Astrocyte (in vitro differentiated cells and primary cell): ENCODE measurements around the gene FGGY. TPM values are rescaled to one million over a fixed set of nuclear protein-coding genes. Genes with fewer than 3 reads are reported as not detected.

Source experiments
- DNase-seq: peaks from one replicate; pipeline ENCODE4 v3.0.0-alpha.2; 2010; ENCODE audit warnings: low read depth
- FAIRE-seq: peaks from 2 replicates; lab custom pipeline; 2011; peaks lifted over from hg19 to GRCh38; lab: Jason Lieb, UNC
- H2AFZ ChIP-seq: 2 replicates; pipeline ENCODE4 v1.6.0; 2012; ENCODE audit warnings: low read depth, low read length, inconsistent platforms
- H3K27ac ChIP-seq: 2 replicates; pipeline ENCODE4 v1.5.1; 2011; ENCODE audit warnings: low read depth, low read length, inconsistent platforms
- H3K27me3 ChIP-seq: 2 replicates; pipeline ENCODE4 v1.6.0; 2011; ENCODE audit warnings: low read length, inconsistent platforms; ENCODE audit not compliant: insufficient read depth
- H3K36me3 ChIP-seq: 2 replicates; pipeline ENCODE4 v1.5.1; 2011; ENCODE audit warnings: low read length, inconsistent platforms; ENCODE audit not compliant: insufficient read depth
- H3K4me1 ChIP-seq: 2 replicates; pipeline ENCODE4 v1.5.1; 2011; ENCODE audit warnings: low read length, inconsistent platforms; ENCODE audit not compliant: insufficient read depth
- H3K4me2 ChIP-seq: 2 replicates; pipeline ENCODE4 v1.6.0; 2012; ENCODE audit warnings: low read length, inconsistent platforms
- H3K4me3 ChIP-seq: 2 replicates; pipeline ENCODE4 v1.5.1; 2011; ENCODE audit warnings: low read depth, mild to moderate bottlenecking, low read length, inconsistent platforms; ENCODE audit not compliant: insufficient read depth
- H3K79me2 ChIP-seq: 2 replicates; pipeline ENCODE4 v1.6.0; 2012; ENCODE audit warnings: mild to moderate bottlenecking, low read length, inconsistent platforms; ENCODE audit not compliant: insufficient read depth
- H3K9ac ChIP-seq: 2 replicates; pipeline ENCODE4 v1.6.0; 2012; ENCODE audit warnings: mild to moderate bottlenecking, low read length, inconsistent platforms
- H3K9me3 ChIP-seq: 2 replicates; pipeline ENCODE4 v1.5.1; 2012; ENCODE audit warnings: low read depth, mild to moderate bottlenecking, low read length, inconsistent platforms; ENCODE audit not compliant: insufficient read depth
- H4K20me1 ChIP-seq: 2 replicates; pipeline ENCODE4 v1.6.0; 2012; ENCODE audit warnings: low read length, inconsistent platforms; ENCODE audit not compliant: insufficient read depth
- H3K27ac Mint-ChIP-seq: one replicate; pipeline ENCODE4 v1.8.0; 2021; ENCODE audit warnings: mild to moderate bottlenecking, mixed read lengths; ENCODE audit not compliant: unreplicated experiment
- H3K27me3 Mint-ChIP-seq: one replicate; pipeline ENCODE4 v1.8.0; 2021; ENCODE audit warnings: low read depth, mixed read lengths; ENCODE audit not compliant: unreplicated experiment
- H3K36me3 Mint-ChIP-seq: one replicate; pipeline ENCODE4 v1.8.0; 2021; ENCODE audit warnings: low read depth, mixed read lengths; ENCODE audit not compliant: unreplicated experiment
- H3K4me1 Mint-ChIP-seq: one replicate; pipeline ENCODE4 v1.8.0; 2021; ENCODE audit warnings: low read depth, mixed read lengths; ENCODE audit not compliant: unreplicated experiment
- H3K4me3 Mint-ChIP-seq: one replicate; pipeline ENCODE4 v1.8.0; 2021; ENCODE audit warnings: mild to moderate bottlenecking, moderate library complexity, mixed read lengths; ENCODE audit not compliant: unreplicated experiment
- H3K9me3 Mint-ChIP-seq: one replicate; pipeline ENCODE4 v1.8.0; 2021; ENCODE audit warnings: mild to moderate bottlenecking, mixed read lengths; ENCODE audit not compliant: unreplicated experiment
- CTCF ChIP-seq: IDR thresholded peaks from 2 replicates; pipeline ENCODE4 v1.5.1; 2011; ENCODE audit warnings: low read depth, mild to moderate bottlenecking, inconsistent platforms, low read length, moderate library complexity; ENCODE audit not compliant: insufficient read depth
- EZH2 ChIP-seq: IDR thresholded peaks from 2 replicates; pipeline ENCODE4 v1.6.1; 2012; ENCODE audit warnings: mild to moderate bottlenecking, low read length, inconsistent platforms; ENCODE audit not compliant: insufficient read depth
- total RNA-seq: library from RNA; stranded (reverse); gene quantifications from 2 replicates; pipeline ENCODE4 v1.2.1, GENCODE V29; 2021

FGGY gene
- total RNA-seq, 1 donor from 2014 or later: 6.8 TPM

GRCh38 chr1:59699227-59699847 lies 402.4 kb downstream of the FGGY start:
- DNase-seq: no peak
- no peak overlapping the region for H3K4me3 Mint-ChIP-seq
- no peak overlapping the region for H2AFZ ChIP-seq

GRCh38 chr1:59701376-59701775 lies 404.5 kb downstream of the FGGY start:
- Histone ChIP-seq H3K27me3 (no peaks in the 10 kb centered on the region), H3K9me3 (no peaks in the 10 kb centered on the region), H3K4me1 (peaks cover 24% of the 10 kb centered on the region), H3K27ac (no peak overlapping the region), H3K4me2 (no peak overlapping the region), H3K36me3 (no peaks in the 10 kb centered on the region), H3K79me2 (no peaks in the 10 kb centered on the region), H2AFZ (no peak overlapping the region), H3K9ac (no peak overlapping the region), H3K4me3 (no peak overlapping the region), H4K20me1 (no peaks in the 10 kb centered on the region)
- no peaks in the 10 kb centered on the region for H3K36me3 Mint-ChIP-seq
- FAIRE-seq: peak; percentile 5
- peaks cover 3% of the 10 kb centered on the region for H3K9me3 Mint-ChIP-seq
- no peaks in the 10 kb centered on the region for H3K27me3 Mint-ChIP-seq
- DNase-seq: peak; percentile 30
- H3K4me3 Mint-ChIP-seq: no peak overlapping the region
- TF ChIP-seq EZH2 (no peak), CTCF (no peak)
- H3K27ac Mint-ChIP-seq: no peak overlapping the region
- peaks cover 38% of the 10 kb centered on the region for H3K4me1 Mint-ChIP-seq

More at GRCh38 chr1:59699227-59699847, 402.4 kb downstream of the FGGY start:
- Histone ChIP-seq H3K4me2 (no peak overlapping the region), H3K27me3 (no peaks in the 10 kb centered on the region), H3K27ac (no peak overlapping the region), H3K4me1 (peaks cover 15% of the 10 kb centered on the region), H4K20me1 (no peaks in the 10 kb centered on the region), H3K9me3 (no peaks in the 10 kb centered on the region), H3K36me3 (no peaks in the 10 kb centered on the region), H3K79me2 (no peaks in the 10 kb centered on the region), H3K4me3 (no peak overlapping the region), H3K9ac (no peak overlapping the region)
- H3K9me3 Mint-ChIP-seq: peaks cover 3% of the 10 kb centered on the region
- no peak overlapping the region for H3K27ac Mint-ChIP-seq
- FAIRE-seq: no peak
- H3K27me3 Mint-ChIP-seq: no peaks in the 10 kb centered on the region
- H3K36me3 Mint-ChIP-seq: no peaks in the 10 kb centered on the region
- peaks cover 31% of the 10 kb centered on the region for H3K4me1 Mint-ChIP-seq
- peak; percentile 96 for TF ChIP-seq CTCF
- TF ChIP-seq EZH2: no peak

- Mint-ChIP-seq H3K9me3 (peaks cover 3% of the 10 kb centered on the region), H3K27ac (no peak overlapping the region), H3K36me3 (no peaks in the 10 kb centered on the region), H3K27me3 (no peaks in the 10 kb centered on the region), H3K4me1 (peaks cover 50% of the 10 kb centered on the region), H3K4me3 (no peak overlapping the region)
- H3K9ac ChIP-seq: no peak overlapping the region
- DNase-seq (peak; percentile 74), FAIRE-seq (peak; percentile 50)
- no peak overlapping the region for H3K27ac ChIP-seq
- no peaks in the 10 kb centered on the region for H3K79me2 ChIP-seq
- no peak overlapping the region for H3K4me3 ChIP-seq
- H3K4me2 ChIP-seq: peak overlapping the region; percentile 22
- no peaks in the 10 kb centered on the region for H3K36me3 ChIP-seq
- no peak overlapping the region for H2AFZ ChIP-seq
- H4K20me1 ChIP-seq: no peaks in the 10 kb centered on the region
- peaks cover 37% of the 10 kb centered on the region for H3K4me1 ChIP-seq
- no peaks in the 10 kb centered on the region for H3K27me3 ChIP-seq
- TF ChIP-seq EZH2 (no peak), CTCF (no peak)
- H3K9me3 ChIP-seq: no peaks in the 10 kb centered on the region
Observed at GRCh38 chr1:59703226-59703917, 406.5 kb downstream of the FGGY start.
